H1 (cell line): ENCODE data around the gene OPN1SW. TPM values are rescaled to one million over a fixed set of nuclear protein-coding genes. Genes with fewer than 3 reads are reported as not detected.

Experiments used
- CTCF ChIA-PET: fragments of 300-600 bp; sonication (Branson Sonifier 250); formaldehyde crosslinking; loops from one replicate; lab custom pipeline; 2021; ENCODE audit not compliant: partially characterized antibody; lab: Charles Lee
- POLR2A ChIA-PET: fragments of 300-600 bp; sonication (Branson Sonifier 250); formaldehyde crosslinking; loops from one replicate; lab custom pipeline; 2021; ENCODE audit warnings: inconsistent platforms; ENCODE audit not compliant: partially characterized antibody; lab: Charles Lee
- DNase-seq, 2 experiments: peaks; one replicate each; pipeline versions ENCODE4 v3.0.0 to v3.0.0-alpha.2; 2010 to 2022; ENCODE audit warnings: low spot score in 2 of 2, low read depth in 1 of 2, mixed read lengths in 1 of 2
- FAIRE-seq: peaks from 2 replicates; lab custom pipeline; 2011; peaks lifted over from hg19 to GRCh38; lab: Jason Lieb, UNC
- H2AFZ ChIP-seq: 2 replicates; pipeline ENCODE4 v1.8.1; 2012; ENCODE audit warnings: low read length, inconsistent platforms
- H2AK5ac ChIP-seq: 2 replicates; pipeline ENCODE4 v1.6.1; 2013; ENCODE audit warnings: low read depth, low read length
- H2BK120ac ChIP-seq: replicated peaks from 2 replicates; pipeline ENCODE3; 2013; ENCODE audit warnings: low read depth, low read length, inconsistent platforms
- H2BK12ac ChIP-seq: 2 replicates; pipeline ENCODE4 v1.6.1; 2013; ENCODE audit warnings: low read depth, low read length
- H2BK15ac ChIP-seq: 2 replicates; pipeline ENCODE4 v1.6.1; 2013; ENCODE audit warnings: low read length
- H2BK20ac ChIP-seq: 2 replicates; pipeline ENCODE4 v1.6.1; 2013; ENCODE audit warnings: low read length
- H2BK5ac ChIP-seq: 2 replicates; pipeline ENCODE4 v1.6.1; 2013; ENCODE audit warnings: low read depth, low read length
- H3K14ac ChIP-seq: 2 replicates; pipeline ENCODE4 v1.6.1; 2013; ENCODE audit warnings: inconsistent platforms; ENCODE audit not compliant: insufficient read length
- H3K18ac ChIP-seq: 2 replicates; pipeline ENCODE4 v1.6.1; 2013; ENCODE audit warnings: low read length; ENCODE audit errors: extremely low read depth
- H3K23ac ChIP-seq: 2 replicates; pipeline ENCODE4 v1.6.1; 2013; ENCODE audit warnings: inconsistent platforms; ENCODE audit not compliant: insufficient read length
- H3K23me2 ChIP-seq: 2 replicates; pipeline ENCODE4 v1.6.1; 2013; ENCODE audit warnings: low read depth, low read length
- H3K27ac ChIP-seq: 2 replicates; pipeline ENCODE4 v1.6.1; 2011; ENCODE audit warnings: low read depth, low read length, inconsistent platforms
- H3K27me3 ChIP-seq, 4 experiments: replicated peaks in 1 of 4; 1 replicate in 1 of 4; 2 replicates in 3 of 4; pipeline versions ENCODE4 v1.6.1 to v1.8.1; 2011 to 2013; ENCODE audit warnings: low read length in 3 of 4, mild to moderate bottlenecking in 3 of 4, inconsistent platforms in 2 of 4, mixed read lengths in 2 of 4, moderate library complexity in 1 of 4; ENCODE audit not compliant: control insufficient read depth in 3 of 4, insufficient read depth in 3 of 4; ENCODE audit errors: extremely low read depth in 1 of 4
- H3K36me3 ChIP-seq, 4 experiments: 2 replicates each; pipeline versions ENCODE4 v1.6.1 to v1.8.1; 2011 to 2013; ENCODE audit warnings: mild to moderate bottlenecking in 4 of 4, low read length in 3 of 4, moderate library complexity in 2 of 4, control low read depth in 1 of 4, inconsistent platforms in 1 of 4; ENCODE audit not compliant: insufficient read depth in 4 of 4, control insufficient read depth in 2 of 4
- H3K4ac ChIP-seq: replicated peaks from 2 replicates; pipeline ENCODE3; 2013; ENCODE audit warnings: low read length, low read depth, mixed read lengths, inconsistent platforms; ENCODE audit not compliant: insufficient read length
- H3K4me1 ChIP-seq, 4 experiments: replicated peaks in 1 of 4; 1 replicate in 1 of 4; 2 replicates in 3 of 4; pipeline versions ENCODE4 v1.6.1 to v1.8.1; 2011 to 2013; ENCODE audit warnings: low read length in 3 of 4, inconsistent platforms in 2 of 4, mixed read lengths in 1 of 4; ENCODE audit not compliant: insufficient read depth in 4 of 4, control insufficient read depth in 3 of 4
- H3K4me2 ChIP-seq, 2 experiments: 2 replicates each; pipeline versions ENCODE4 v1.6.1 to v1.8.1; 2011 to 2013; ENCODE audit warnings: low read depth in 2 of 2, low read length in 2 of 2, control low read depth in 1 of 2, inconsistent platforms in 1 of 2, mild to moderate bottlenecking in 1 of 2; ENCODE audit not compliant: insufficient read depth in 1 of 2
- H3K4me3 ChIP-seq, 4 experiments: fragments of 200-600, 300-600 bp in 1 of 4; sonication (generic), shearing (Covaris generic), sonication (Bioruptor Twin) in 1 of 4; 2 replicates each; pipeline versions ENCODE4 v1.5.1 to v1.8.1; 2011 to 2016; ENCODE audit warnings: low read length in 4 of 4, low read depth in 3 of 4, control low read depth in 2 of 4, inconsistent platforms in 2 of 4, mild to moderate bottlenecking in 2 of 4, mixed read lengths in 1 of 4, moderate library complexity in 1 of 4; ENCODE audit not compliant: insufficient read depth in 2 of 4; ENCODE audit errors: extremely low read depth in 1 of 4
- H3K56ac ChIP-seq: replicated peaks from 2 replicates; pipeline ENCODE3; 2013; ENCODE audit warnings: low read depth, mild to moderate bottlenecking, mixed read lengths, low read length, inconsistent platforms; ENCODE audit not compliant: insufficient read length
- H3K79me1 ChIP-seq: 2 replicates; pipeline ENCODE4 v1.6.1; 2013; ENCODE audit warnings: low read depth, low read length, control low read depth
- H3K79me2 ChIP-seq, 2 experiments: 2 replicates each; pipeline versions ENCODE4 v1.6.1 to v1.8.1; 2012 to 2013; ENCODE audit warnings: low read length in 2 of 2, mild to moderate bottlenecking in 2 of 2, inconsistent platforms in 1 of 2; ENCODE audit not compliant: insufficient read depth in 2 of 2, control insufficient read depth in 1 of 2
- H3K9ac ChIP-seq, 4 experiments: replicated peaks in 1 of 4; 1 replicate in 1 of 4; 2 replicates in 3 of 4; pipeline versions ENCODE4 v1.6.1 to v1.8.1; 2011 to 2013; ENCODE audit warnings: low read depth in 3 of 4, low read length in 3 of 4, control low read depth in 2 of 4, mild to moderate bottlenecking in 2 of 4, moderate library complexity in 2 of 4, inconsistent platforms in 1 of 4; ENCODE audit errors: extremely low read depth in 1 of 4
- H3K9me3 ChIP-seq, 2 experiments: 2 replicates each; pipeline versions ENCODE4 v1.6.1 to v1.8.1; 2012 to 2013; ENCODE audit warnings: mild to moderate bottlenecking in 2 of 2, moderate library complexity in 2 of 2, control low read depth in 1 of 2, inconsistent platforms in 1 of 2, low read depth in 1 of 2, low read length in 1 of 2, mixed read lengths in 1 of 2; ENCODE audit not compliant: insufficient read depth in 2 of 2
- H4K20me1 ChIP-seq, 2 experiments: replicated peaks in 1 of 2; 2 replicates each; pipeline versions ENCODE3 to v1.8.1; 2011 to 2013; ENCODE audit warnings: inconsistent platforms in 2 of 2, low read length in 2 of 2, mild to moderate bottlenecking in 1 of 2; ENCODE audit not compliant: insufficient read depth in 2 of 2, control insufficient read depth in 1 of 2
- H4K5ac ChIP-seq: 2 replicates; pipeline ENCODE4 v1.6.1; 2013; ENCODE audit warnings: low read length, low read depth, mixed read lengths, inconsistent platforms; ENCODE audit not compliant: insufficient read length
- H4K8ac ChIP-seq: 2 replicates; pipeline ENCODE4 v1.8.0; 2013; ENCODE audit warnings: mild to moderate bottlenecking, moderate library complexity, low read length, inconsistent platforms; ENCODE audit not compliant: insufficient read depth; ENCODE audit errors: extremely low read depth
- H4K91ac ChIP-seq: replicated peaks from 2 replicates; pipeline ENCODE3; 2013; ENCODE audit warnings: low read length, mixed read lengths, inconsistent platforms; ENCODE audit not compliant: insufficient read length
- HDAC2 ChIP-seq, 2 experiments: fragments of 300-600 bp in 1 of 2; sonication (generic) in 1 of 2; IDR thresholded peaks; 2 replicates each; pipeline ENCODE4 v1.6.1; 2011 to 2012; ENCODE audit warnings: low read depth in 2 of 2, low read length in 2 of 2, mild to moderate bottlenecking in 2 of 2, moderate library complexity in 2 of 2, borderline replicate concordance in 1 of 2, inconsistent platforms in 1 of 2
- KDM4A ChIP-seq: IDR thresholded peaks from one replicate; pipeline ENCODE4 v1.7.1; 2012; ENCODE audit warnings: low read depth, mild to moderate bottlenecking, moderate library complexity, low read length, inconsistent platforms; ENCODE audit not compliant: severe bottlenecking
- RNF2 ChIP-seq: fragments of 200-900, 300-1000 bp; sonication (generic); IDR thresholded peaks from 2 replicates; pipeline ENCODE4 v1.7.1; 2016; ENCODE audit warnings: borderline replicate concordance, low read depth, mild to moderate bottlenecking, antibody characterized with exemption, low read length; ENCODE audit not compliant: poor library complexity, severe bottlenecking; ENCODE audit errors: missing control alignments
- SIN3A ChIP-seq, 2 experiments: IDR thresholded peaks in 1 of 2; conservative IDR thresholded peaks in 1 of 2; 2 replicates each; pipeline ENCODE4 v1.6.1; 2011 to 2012; ENCODE audit warnings: low read length in 2 of 2, improper control_type of control experiment in 1 of 2, low read depth in 1 of 2, mild to moderate bottlenecking in 1 of 2
- TAF1 ChIP-seq: IDR thresholded peaks from 2 replicates; pipeline ENCODE4 v1.6.1; 2011; ENCODE audit warnings: mild to moderate bottlenecking, low read depth, low read length
- TCF12 ChIP-seq: IDR thresholded peaks from 2 replicates; pipeline ENCODE4 v1.6.1; 2011; ENCODE audit warnings: low read depth, mild to moderate bottlenecking, low read length
- WGBS, 2 experiments: shearing (Covaris generic) in 1 of 2; methylation state at CpG; one replicate each; pipeline versions ENCODE4 v1.1.6 to v1.1.7; 2013 to 2015; ENCODE audit warnings: low lambda C conversion rate in 2 of 2, mixed read lengths in 2 of 2, inconsistent platforms in 1 of 2, low coverage in 1 of 2, missing lambda C conversion rate in 1 of 2; ENCODE audit not compliant: insufficient replicate concordance in 2 of 2, insufficient coverage in 1 of 2, insufficient read length in 1 of 2; ENCODE audit errors: extremely low coverage in 1 of 2, missing lambda C conversion rate in 1 of 2; 5-methylcytosine and 5-hydroxymethylcytosine counted together
- polyA plus RNA-seq, 7 experiments: library from polyadenylated mRNA; depleted of rRNA in 3 of 7; stranded (reverse) in 5 of 7; unstranded in 2 of 7; fragments of >200 nt in 5 of 7; fragments of 200-250 nt in 2 of 7; gene quantifications; 1 replicate in 5 of 7; 2 replicates in 1 of 7; 4 replicates in 1 of 7; pipeline versions ENCODE4 v1.2.1 to v1.2.3, GENCODE V29; 2011 to 2013; ENCODE audit warnings: missing spikeins in 2 of 7, mixed read lengths in 2 of 7
- total RNA-seq: library from RNA; stranded (reverse); fragmentation: NEBNext Ultra II Directional; extraction: Animal tissue kit (Norgen Biotek cat#: 25700); gene quantifications from 2 replicates; pipeline ENCODE4 v1.2.1, GENCODE V29; 2021
- TF ChIP-seq, protein P1 (sequence below), 3 experiments: IDR thresholded peaks; 1 replicate in 2 of 3; 2 replicates in 1 of 3; pipeline versions ENCODE4 v1.5.1 to v1.6.1; 2011; ENCODE audit warnings: low read length in 3 of 3, mild to moderate bottlenecking in 3 of 3, inconsistent platforms in 2 of 3, low read depth in 1 of 3, moderate library complexity in 1 of 3; ENCODE audit not compliant: insufficient read depth in 1 of 3; ENCODE audit errors: control extremely low read depth in 1 of 3

The OPN1SW gene
- total and polyA plus RNA-seq, 2 of the 8 experiments (the other 6 are each of a cell fraction or from before 2014, with no cell fraction given) = not detected

DNA sequence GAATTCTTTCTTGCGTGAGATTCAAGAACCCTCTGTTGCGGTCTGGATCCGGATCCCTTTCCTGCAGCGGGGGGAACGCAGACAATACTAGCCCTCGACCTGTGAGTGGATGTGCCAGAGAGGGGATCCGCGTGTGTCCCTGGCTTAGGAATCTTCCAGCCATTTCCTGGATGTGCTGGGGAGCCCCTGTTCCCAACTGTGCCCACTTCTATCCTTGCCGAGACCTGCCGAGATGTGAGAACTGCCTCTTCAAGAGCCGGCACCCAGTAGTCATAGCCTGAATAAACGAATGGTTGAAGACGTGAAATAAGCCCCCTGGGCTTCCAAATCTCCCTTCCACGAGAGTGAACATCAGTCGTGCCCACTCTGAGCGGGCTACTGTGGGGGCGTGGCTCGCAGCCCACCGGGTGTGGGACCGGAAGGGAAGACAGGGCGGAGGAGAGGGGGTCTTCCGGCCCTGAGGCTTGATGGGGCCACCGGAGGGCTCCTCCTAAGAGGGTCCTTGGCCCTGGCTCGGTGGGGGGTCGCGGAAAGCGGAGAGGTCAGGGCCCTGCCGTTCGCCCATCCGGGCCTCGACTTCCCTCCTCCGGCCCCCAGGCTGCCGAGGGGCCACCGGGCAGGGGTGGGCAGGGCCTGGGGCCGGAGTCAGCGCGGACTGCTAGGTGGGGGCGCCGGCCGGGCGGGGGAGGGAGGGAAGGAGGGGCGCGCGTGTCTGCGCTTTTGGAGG, 14.9 kb upstream of the OPN1SW start:
- Histone ChIP-seq H4K91ac (no peak overlapping the region), H4K5ac (peak overlapping the region; percentile 32), H2BK5ac (peak overlapping the region; percentile 88; the same call in 1 of the 2 replicates), H3K9me3 (no peaks in the 10 kb centered on the region), H3K23ac (no peak overlapping the region), H3K18ac (peak overlapping the region; percentile 71), H3K4me3 (peak overlapping the region; percentile 66 to 100 (median 76))
- CTCF ChIA-PET = interaction anchor here (1.0 to 5.8 kb wide), 2 partner anchors 52 to 91 kb away, joined by 3 to 42 read pairs; no protein-coding TSS in a partner anchor
- TF ChIP-seq TCF12 (no peak), SIN3A (conservative IDR thresholded peaks at IDR 0.05 in 1 of 2, IDR thresholded peaks at IDR 0.05 in 1 of 2; ENCODE audit: low read depth in 1 of 2, low read length in 2 of 2) (peak in 1 of 2 experiments; percentile 54; a peak in 1 of 4 replicates), TAF1 (0 out of 2 replicates have a peak, but pooled peaks have one; percentile 13), HDAC2 (IDR thresholded peaks at IDR 0.05; ENCODE audit: borderline replicate concordance in 1 of 2, low read depth in 2 of 2, low read length in 2 of 2) (no peak), KDM4A (peak; percentile 25), RNF2 (no peak)
- TF ChIP-seq, protein P1, sequence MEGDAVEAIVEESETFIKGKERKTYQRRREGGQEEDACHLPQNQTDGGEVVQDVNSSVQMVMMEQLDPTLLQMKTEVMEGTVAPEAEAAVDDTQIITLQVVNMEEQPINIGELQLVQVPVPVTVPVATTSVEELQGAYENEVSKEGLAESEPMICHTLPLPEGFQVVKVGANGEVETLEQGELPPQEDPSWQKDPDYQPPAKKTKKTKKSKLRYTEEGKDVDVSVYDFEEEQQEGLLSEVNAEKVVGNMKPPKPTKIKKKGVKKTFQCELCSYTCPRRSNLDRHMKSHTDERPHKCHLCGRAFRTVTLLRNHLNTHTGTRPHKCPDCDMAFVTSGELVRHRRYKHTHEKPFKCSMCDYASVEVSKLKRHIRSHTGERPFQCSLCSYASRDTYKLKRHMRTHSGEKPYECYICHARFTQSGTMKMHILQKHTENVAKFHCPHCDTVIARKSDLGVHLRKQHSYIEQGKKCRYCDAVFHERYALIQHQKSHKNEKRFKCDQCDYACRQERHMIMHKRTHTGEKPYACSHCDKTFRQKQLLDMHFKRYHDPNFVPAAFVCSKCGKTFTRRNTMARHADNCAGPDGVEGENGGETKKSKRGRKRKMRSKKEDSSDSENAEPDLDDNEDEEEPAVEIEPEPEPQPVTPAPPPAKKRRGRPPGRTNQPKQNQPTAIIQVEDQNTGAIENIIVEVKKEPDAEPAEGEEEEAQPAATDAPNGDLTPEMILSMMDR (IDR thresholded peaks at IDR 0.05; ENCODE audit: control extremely low read depth in 1 of 3, insufficient read depth in 1 of 3, low read depth in 1 of 3, low read length in 3 of 3) = no peak
- TF ChIP-seq, all 59 proteins: peak for 3
- H2AK5ac ChIP-seq = no peak overlapping the region
- H3K4me2 ChIP-seq = peak overlapping the region; percentile 92 to 97
- 0 out of 2 replicates have a peak overlapping the region, but pooled peaks have one; percentile 61 for H2BK15ac ChIP-seq
- H3K14ac ChIP-seq = no peak overlapping the region
- H3K79me1 ChIP-seq = no peaks in the 10 kb centered on the region
- no peak overlapping the region for H2BK20ac ChIP-seq
- no peak overlapping the region; a peak in 1 of 7 replicates for H3K9ac ChIP-seq
- no peak overlapping the region for H2BK120ac ChIP-seq
- 16% methylated on average over 30 of the region's 45 CpGs; no CpG with 5 or more reads in 1 of the 2 experiments for WGBS, 2 experiments
- no peaks in the 10 kb centered on the region; a peak in 1 of 7 replicates for H3K27me3 ChIP-seq
- H2BK12ac ChIP-seq = no peak overlapping the region
- no peaks in the 10 kb centered on the region for H3K79me2 ChIP-seq
- DNase-seq = peak in 1 of 2 experiments; percentile 82
- POLR2A ChIA-PET = interaction anchor here (0.8 to 0.9 kb wide), 2 partner anchors 22 kb away, joined by 3 to 5 read pairs; no protein-coding TSS in a partner anchor
- no peak overlapping the region for H3K27ac ChIP-seq
- no peaks in the 10 kb centered on the region for H4K20me1 ChIP-seq
- peaks cover 0 to 4% (median under 1%) of the 10 kb centered on the region in 4 experiments; a peak in 3 of 8 replicates for H3K36me3 ChIP-seq
- H2AFZ ChIP-seq = peak overlapping the region; percentile 47; the same call in 1 of the 2 replicates
- H4K8ac ChIP-seq = no peak overlapping the region; the same call in 1 of the 2 replicates
- peaks cover 8% of the 10 kb centered on the region; the same call in 1 of the 2 replicates for H3K23me2 ChIP-seq
- H3K56ac ChIP-seq = peak overlapping the region; percentile 71
- no peak for FAIRE-seq
- H3K4ac ChIP-seq = no peak overlapping the region
- peaks cover 6 to 11% (median 8%) of the 10 kb centered on the region in 4 experiments for H3K4me1 ChIP-seq
